Activated effector memory CD4-positive, alpha-beta T cell treated with Interleukin-2 at 50 U/mL for 16 hours (primary cell): ENCODE measurements around the gene ALKBH7.
"Not testable (repeated sequence)": the region's sequence is repeated elsewhere in the genome, so short reads cannot be mapped to it uniquely, and the experiment has no call there.

ENCODE experiments used
- DNase-seq: peaks from one replicate; pipeline ENCODE4 v3.0.0-alpha.2; 2020

Gene ALKBH7, protein sequence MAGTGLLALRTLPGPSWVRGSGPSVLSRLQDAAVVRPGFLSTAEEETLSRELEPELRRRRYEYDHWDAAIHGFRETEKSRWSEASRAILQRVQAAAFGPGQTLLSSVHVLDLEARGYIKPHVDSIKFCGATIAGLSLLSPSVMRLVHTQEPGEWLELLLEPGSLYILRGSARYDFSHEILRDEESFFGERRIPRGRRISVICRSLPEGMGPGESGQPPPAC

DNA sequence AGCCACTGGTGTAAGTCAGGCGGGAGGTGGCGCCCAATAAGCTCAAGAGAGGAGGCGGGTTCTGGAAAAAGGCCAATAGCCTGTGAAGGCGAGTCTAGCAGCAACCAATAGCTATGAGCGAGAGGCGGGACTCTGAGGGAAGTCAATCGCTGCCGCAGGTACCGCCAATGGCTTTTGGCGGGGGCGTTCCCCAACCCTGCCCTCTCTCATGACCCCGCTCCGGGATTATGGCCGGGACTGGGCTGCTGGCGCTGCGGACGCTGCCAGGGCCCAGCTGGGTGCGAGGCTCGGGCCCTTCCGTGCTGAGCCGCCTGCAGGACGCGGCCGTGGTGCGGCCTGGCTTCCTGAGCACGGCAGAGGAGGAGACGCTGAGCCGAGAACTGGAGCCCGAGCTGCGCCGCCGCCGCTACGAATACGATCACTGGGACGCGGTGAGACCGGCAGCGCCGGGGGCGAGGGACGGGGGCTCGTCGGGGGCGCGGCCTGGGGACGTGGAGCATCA is at the start of gene ALKBH7:
TSS of gene ALKBH7 (plus strand) at position 201 of the 502 bp plus-strand sequence. CDS start at position 228, 27 bp downstream.
- peak; percentile 94 for DNase-seq

DNA sequence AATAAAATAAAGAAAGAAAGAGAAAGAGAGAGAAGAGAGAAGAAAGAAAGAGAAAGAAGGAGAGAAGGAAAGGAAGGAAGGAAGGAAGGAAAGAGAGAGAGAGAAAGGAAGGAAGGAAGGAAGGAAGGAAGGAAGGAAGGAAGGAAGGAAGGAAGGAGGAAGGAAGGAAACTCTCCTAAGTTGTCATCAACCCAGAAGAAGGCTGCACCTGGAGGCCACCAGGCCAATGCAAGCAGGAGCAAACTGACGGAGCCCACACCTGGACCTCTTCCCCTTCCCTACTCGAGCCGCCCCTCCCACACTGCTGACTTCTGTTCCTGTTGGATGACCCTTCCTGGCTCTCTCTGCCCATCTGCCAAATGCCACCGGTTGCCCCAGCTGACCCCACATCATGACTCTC is 47.8 kb upstream of the ALKBH7 start:
- DNase-seq, result no peak

DNA sequence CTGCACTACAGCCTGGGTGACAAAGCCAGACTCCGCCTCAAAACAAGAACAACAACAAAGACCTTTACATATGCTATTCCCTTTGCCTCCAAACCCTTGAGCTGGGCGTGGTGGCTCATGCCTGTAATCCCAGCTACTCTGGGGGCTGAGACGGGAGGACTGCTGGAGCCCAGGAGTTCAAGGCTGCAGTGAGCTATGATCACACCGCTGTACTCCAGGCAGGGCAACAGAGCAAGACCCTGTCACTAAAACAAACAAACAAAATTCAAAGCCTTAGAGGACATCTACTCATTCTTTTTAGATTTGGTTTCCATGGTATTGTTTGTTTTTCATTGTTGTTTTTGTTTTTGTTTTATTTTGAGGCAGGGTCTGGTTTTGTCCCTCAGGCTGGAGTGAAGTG is 47.0 kb upstream of the ALKBH7 start:
- DNase-seq, result no peak

DNA sequence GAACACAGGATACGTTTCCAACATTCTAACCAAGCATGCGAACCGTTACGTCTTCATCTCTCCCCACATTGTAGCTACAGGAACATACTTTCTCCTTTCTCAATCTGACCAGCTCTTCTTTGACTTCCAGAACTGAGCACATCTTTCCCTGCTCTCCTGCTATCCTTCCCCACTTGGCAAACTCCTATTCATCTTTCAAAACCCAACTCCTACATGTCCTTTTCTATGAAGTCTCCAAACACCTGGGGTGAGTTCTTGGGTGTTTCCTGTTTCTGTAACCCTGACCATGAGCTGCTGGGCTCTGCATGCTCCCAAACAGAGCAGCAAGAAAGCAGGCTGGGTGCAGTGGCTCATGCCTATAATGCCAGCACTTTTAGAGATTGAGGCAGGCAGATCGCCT is 45.8 kb upstream of the ALKBH7 start:
- DNase-seq, result no peak

DNA sequence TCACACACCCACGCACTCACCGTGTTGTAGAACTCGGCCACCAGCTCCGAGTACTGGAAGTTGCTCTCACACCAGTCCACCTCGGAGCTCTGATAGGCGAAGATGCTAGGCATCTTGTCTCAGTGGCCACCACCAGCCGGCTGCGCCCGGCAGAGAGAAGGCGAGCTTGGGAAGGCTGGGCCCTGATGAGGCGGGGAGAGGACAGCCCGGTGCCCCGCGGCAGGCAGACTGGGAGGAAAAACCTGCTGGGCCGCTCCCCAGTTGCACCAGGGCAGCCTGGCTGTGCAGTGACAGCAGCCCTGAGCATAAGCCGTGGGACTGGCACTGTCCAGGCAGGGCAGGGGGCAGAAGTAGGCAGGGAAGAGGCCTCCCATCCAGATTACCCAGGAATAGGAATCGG is 39.2 kb upstream of the ALKBH7 start, which contains the start of gene ACER1:
TSS of gene ACER1 (minus strand) at position 174 of the 400 bp plus-strand sequence. CDS start at position 113, 61 bp downstream.
- DNase-seq, result no peak

DNA sequence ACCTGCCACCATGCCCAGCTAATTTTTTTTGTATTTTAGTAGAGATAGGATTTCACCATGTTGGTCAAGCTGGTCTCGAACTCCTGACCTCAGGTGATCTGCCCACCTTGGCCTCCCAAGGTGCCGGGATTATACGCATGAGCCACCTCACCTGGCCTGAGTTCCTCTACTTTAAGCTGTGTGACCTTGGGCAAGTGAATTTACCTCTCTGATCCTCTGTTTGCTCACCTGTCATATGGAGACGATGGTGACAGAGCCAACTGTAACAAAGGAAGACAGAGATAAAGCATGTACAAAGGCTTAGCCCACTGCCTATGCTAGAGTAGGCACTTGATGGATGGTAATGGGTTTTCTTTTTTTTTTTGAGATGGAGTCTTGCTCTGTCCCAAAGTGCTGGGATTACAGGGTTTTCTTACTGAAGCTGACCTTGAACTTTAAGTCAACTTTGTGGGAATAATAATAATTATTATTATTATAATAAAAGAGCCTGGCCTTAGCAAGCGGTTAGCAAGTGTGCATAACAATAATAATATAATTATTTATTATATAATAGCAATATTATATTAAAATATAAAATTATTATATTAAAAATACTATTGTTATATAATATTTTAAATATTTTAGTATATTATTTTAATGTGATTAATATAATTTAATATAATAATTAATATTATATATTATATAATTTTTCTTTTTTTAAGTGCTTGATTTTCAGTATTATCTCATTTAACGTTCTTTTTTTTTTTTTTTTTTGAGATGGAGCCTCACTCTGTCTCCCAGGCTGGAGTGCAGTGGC is 37.9 kb upstream of the ALKBH7 start:
- DNase-seq, result no peak

DNA sequence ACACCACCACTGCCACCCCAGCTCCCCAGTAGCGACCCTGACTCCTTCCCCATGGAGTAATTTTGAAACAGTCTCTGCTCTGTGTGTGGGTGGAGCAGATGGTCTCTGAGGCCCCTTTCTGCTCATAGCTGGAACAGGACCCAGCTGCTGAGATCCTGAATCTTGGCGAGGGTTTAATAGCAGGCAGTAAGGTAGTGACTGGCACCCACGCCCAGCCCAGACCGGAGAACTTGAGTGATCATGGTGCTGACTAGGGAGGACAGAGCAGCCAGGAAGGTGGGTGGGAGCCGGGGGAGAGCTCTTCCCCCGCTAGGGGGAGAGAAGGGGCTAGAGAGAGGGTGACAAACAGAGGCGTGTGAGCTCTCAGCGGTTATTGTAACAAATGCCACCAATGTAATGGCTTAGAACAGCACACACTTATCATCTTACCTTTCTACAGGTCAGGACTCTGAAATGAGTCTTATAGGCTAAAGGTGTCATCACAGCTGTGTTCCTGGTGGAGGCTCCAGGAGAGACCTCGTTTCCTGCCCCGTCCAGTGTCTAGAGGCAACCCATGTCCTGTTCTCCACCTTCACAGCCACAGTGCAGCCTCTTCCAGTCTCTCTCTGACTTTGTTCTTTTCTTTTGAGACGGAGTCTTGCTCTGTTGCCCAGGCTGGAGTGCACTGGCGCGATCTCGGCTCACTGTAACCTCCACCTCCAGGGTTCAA is 31.9 kb upstream of the ALKBH7 start:
- no peak for DNase-seq

DNA sequence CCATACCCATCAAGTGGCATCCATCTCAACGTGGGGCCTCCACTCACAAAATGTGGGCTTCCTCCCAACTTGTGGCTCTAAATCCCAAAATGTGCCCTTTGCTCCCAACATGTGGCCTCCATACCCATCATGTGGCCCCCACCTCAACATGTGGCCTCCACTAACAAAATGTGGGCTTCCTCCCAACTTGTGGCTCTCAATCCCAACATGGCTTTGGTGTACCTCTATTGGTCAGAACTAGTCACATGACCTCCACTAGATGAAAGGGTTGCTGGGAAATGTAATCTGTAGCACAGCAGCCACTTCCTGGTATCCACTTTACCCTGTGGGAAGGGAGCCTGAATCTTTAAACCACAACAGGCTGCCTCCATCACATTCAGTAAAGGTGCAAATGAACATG is 29.1 kb upstream of the ALKBH7 start:
- DNase-seq, result no peak

DNA sequence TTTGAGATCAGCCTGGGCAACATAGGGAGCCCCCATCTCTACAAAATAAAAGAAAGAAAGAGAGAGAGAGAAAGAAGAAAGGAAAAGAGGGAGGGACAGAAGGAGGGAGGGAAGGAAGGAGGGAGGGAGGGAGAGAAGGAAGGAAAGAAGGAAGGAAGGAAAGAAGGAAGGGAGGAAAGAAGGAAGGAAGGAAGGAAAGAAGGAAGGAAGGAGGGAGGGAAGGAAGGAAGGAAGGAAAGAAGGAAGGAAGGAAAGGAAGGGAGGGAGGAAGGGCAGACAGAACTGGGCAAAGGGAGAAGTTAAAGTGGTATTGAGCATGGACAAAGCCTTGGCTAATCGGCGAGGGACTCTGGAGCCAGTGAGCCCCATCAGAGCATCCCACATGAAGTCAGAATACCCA is 23.3 kb upstream of the ALKBH7 start:
- DNase-seq, result not testable (repeated sequence)

DNA sequence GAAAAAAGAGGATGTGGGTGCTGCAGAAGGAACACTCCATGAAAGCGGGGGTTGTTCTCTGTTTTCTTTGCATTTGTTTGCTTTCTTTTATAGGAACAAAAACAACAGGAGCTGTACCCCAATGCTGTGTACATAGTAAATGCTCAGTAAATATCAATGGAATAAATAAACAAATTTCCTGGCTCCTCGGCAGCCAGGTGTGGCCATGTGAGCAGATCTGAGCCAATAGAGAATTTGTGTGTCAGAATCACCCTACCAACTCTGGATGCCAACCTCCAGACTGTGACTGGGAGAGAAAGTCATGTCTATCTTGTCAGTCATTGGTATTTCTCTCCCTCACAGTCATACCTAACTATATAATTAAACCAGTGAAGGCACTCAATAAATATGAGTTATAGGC is 21.9 kb upstream of the ALKBH7 start:
- DNase-seq, result no peak

DNA sequence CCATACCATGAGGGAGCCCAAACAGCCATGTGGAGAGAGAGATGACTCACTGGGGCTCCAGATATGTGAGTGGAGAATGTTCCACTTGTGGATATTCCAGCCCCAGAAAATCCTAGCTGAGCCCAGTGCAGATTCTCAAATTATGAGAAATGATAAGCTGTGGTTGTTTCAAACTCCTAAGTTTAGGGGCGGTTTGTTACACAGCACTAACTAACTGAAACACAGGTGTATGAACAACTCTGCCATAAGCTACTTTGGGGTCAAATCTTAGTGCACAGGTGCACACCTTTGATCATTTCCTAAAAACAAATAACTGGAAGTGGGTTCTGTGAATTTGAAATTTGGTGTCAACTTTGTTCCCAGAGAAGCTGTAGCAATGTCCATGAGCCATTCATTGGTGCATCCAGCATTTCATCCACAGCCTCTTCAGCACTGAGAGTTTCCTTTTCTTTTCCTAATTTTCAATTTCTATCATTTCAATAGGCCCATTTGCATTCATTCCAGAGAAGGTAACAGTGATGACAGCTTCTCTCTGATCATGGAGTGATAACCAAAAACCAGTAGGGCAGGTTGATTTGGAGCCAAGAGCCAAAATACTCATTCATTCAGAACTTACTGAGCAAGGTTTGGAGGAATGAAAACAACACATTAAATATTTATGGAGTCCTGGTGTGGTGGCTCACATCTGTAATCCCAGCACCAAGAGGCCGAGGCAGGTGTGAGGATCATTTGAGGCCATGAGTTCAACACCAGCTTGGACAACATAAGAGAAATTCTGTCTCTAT is 20.0 kb upstream of the ALKBH7 start:
- no peak for DNase-seq

DNA sequence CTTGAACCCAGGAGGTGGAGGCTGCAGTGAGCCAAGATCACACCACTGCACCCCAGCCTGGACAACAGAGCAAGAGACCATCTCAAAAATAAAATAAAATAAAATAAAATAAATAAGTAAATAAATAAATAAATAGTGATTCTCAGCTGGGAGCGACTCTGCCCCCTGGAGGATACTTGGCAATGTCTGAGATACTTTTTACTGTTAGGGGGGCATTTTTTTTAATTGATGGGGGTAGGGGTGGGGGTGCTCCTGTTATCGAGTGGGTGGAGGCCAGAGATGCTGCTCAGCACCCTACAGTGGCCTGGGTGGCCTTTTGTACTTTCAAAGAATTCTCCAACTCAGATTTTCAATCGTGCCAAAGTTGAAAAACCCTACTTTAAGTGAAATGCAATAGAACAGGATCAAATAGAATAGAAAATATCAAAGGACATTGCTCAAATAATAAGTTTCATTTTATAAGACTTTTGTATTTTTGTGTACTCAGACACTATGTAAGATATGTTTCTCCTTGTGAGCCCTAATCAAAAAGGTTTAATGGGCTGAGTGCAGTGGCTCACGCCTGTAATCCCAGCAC is 18.4 kb upstream of the ALKBH7 start:
- no peak for DNase-seq

DNA sequence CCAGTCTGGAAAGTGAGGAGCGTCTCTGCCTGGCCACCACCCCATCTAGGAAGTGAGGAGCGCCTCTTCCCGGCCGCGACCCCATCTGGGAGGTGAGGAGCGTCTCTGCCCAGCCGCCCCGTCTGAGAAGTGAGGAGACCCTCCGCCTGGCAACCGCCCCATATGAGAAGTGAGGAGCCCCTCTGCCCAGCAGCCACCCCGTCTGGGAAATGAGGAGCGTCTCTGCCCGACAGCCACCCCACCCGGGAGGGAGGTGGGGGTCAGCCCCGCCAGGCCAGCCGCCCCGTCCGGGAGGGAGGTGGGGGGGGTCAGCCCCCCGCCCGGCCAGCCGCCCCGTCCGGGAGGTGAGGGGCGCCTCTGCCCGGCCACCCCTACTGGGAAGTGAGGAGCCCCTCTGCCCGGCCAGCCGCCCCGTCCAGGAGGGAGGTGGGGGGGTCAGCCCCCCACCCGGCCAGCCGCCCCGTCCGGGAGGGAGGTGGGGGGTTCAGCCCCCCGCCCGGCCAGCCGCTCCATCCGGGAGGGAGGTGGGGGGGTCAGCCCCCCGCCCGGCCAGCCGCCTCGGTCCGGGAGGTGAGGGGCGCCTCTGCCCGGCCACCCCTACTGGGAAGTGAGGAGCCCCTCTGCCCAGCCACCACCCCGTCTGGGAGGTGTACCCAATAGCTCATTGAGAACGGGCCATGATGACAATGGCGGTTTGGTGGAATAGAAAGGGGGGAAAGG is 17.1 kb upstream of the ALKBH7 start:
- DNase-seq, result not testable (repeated sequence)

DNA sequence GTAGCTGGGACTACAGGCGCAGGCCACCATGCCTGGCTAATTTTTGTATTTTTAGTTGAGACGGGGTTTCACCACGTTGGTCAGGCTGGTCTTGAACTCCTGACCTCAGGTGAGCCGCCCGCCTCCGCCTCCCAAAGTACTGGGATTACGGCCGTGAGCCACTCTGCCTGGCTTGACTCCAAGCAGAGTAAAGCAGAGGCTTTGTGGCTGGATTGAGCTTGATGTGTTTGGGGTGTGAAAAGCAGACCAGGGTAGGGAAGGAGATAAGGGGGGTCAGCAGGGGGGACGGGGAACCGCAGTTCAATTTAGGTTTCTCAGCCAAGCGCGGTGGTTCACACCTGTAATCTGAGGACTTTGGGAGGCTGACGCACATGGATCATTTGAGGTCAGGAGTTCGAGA is 15.4 kb upstream of the ALKBH7 start:
- DNase-seq, result no peak

DNA sequence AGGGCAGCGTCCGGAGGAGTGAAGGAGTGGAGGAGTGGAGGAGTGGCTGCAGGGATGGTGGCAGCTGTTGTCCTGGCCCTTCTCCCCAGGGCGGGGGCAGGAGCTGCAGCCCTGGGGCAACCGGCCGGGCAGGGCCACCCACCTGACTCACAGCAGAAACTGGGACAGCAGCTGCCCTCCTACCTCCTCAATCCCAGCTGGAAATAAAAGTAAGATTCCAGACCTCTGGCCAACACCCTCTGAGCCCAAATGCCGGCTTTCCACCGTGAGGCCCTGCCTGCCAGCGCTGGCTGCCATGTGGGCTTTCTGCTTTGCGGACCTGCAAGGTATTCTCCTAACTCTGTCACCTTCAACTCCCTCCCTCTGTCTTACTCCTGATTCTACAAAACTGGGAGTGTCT is 14.6 kb upstream of the ALKBH7 start:
- DNase-seq, result no peak

DNA sequence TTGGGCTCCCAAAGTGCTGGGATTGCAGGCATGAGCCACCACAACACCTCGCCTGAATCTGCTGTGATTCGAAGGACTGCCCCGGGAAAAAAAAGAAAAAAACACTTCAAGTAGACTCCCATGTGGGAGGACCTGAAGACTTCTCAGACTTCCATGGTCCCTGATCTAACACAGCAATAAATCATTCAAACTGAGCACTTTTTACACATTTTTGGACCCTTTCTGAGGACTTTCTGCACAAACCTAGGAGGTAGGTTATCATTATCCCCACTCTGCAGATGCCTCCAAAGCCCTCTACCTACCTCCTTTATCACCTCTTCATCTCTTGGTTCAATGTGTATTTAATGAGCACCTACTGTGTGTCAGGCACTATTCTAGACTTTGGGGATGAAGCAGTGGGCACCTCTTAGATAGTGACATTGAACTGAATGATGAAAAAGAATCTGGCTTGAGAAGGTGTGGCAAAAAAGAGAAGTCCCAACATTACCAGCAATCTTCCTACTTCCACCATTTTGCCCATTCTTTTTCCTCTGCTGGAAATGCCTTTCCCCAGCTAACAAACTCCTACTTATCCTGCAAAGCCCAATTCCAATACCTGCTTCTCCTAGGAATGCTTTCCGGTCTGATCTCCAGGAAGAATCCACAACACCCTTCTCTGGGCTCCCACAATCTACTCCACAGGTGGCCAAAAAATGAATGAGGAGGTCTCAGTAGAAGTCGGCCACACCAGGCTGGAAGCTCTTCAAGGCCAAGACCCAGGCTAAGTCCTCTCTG is 12.8 kb upstream of the ALKBH7 start:
- no peak for DNase-seq

DNA sequence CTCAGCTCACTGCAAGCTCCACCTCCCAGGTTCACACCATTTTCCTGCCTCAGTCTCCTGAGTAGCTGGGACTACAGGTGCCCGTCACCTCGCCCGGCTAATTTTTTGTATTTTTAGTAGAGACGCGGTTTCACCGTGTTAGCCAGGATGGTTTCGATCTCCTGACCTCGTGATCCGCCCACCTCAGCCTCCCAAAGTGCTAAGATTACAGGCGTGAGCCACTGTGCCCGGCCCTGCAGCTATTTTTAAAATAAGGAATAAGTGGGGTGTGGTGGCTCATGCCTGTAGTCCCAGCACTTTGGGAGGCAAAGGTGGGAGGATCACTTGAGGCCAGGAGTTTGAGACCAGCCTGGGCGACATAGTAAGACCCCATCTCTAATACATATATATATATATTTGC is 12.1 kb upstream of the ALKBH7 start:
- not testable (repeated sequence) for DNase-seq

DNA sequence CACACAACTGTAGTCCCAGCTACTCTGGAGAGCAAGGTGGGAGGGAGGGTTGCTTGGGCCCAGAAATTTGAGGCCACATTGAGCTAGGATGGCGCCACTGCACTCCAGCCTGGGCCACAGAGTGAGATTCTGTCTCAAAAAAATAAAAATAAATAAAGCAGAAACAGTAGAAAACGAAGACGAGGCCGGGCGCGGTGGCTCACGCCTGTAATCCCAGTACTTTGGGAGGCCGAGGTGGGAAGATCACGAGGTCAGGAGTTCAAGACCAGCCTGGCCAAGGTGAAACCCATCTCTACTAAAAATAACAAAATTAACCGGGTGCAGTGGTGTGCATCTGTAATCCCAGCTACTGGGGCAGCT is 11.8 kb upstream of the ALKBH7 start:
- DNase-seq, result not testable (repeated sequence)

DNA sequence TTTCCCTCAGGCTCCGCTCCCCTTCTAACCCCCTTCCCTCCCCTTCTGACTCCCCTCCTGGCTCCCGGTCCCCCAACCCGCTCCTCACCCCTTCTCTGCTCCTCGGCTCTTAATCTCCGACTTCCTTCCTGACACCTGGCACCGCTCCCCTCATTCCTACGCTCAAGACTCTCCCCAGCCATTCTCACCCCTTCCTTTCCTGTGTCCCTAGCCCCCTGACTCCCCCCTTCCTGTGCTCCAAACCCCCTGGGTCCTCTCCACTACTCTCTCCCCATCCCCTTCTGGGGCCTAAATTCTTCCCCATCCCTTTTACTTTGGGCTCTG is 10.6 kb upstream of the ALKBH7 start:
- no peak for DNase-seq

DNA sequence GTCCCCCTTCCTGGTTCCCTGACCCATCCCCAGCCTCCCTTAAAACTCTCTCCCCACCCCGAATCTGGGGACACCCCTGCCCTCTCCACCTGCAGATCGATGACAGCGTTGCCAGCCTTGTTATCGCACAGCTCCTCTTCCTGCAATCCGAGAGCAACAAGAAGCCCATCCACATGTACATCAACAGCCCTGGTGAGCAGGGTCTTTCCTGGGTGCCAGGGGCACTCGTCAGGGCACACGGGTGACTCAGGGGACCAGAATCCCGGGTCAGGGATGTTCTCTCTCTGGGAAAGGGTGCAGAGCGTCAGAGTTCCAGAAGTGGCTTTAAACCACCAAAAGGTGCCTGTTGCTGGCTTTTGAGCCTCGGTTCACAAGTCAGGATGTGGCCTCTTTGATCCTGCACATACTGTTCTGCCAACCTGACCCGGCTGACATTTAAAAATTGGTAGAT is 10.2 kb upstream of the ALKBH7 start:
- DNase-seq, result peak; percentile 38

DNA sequence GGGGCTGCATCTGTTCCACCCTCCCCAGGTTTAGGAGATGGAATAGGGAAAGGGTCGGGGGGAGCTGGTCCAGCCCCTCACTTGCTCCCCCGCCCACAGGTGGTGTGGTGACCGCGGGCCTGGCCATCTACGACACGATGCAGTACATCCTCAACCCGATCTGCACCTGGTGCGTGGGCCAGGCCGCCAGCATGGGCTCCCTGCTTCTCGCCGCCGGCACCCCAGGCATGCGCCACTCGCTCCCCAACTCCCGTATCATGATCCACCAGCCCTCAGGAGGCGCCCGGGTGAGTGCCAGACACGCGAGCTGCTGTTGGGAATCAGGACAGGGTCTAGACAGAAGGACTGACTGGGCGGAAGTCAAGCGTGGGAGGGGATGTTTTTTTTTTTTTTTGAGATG is 8.2 kb upstream of the ALKBH7 start:
- no peak for DNase-seq
